Lung (tissue), 12 donors: ENCODE results near the gene GTF2IRD1. TPM values are rescaled to one million over a fixed set of nuclear protein-coding genes. Genes with fewer than 3 reads are reported as not detected.
"Not testable (repeated sequence)": the region's sequence is repeated elsewhere in the genome, so short reads cannot be mapped to it uniquely, and the experiment has no call there.

Source experiments
- ATAC-seq: fragments of 200-7000 bp; cut with Tn5 transposase; one replicate; pipeline ENCODE4 v1.9.1; 2020; ENCODE audit warnings: moderate number of reproducible peaks; ENCODE audit not compliant: insufficient read depth, low FRiP score
- DNase-seq, 3 donors: peaks; one replicate each; pipeline ENCODE4 v3.0.0-alpha.2; 2013 to 2017
- H3K27ac ChIP-seq, 2 donors: one replicate each; pipeline ENCODE4 v1.5.1; 2013; ENCODE audit warnings: mild to moderate bottlenecking in 2 of 2, moderate library complexity in 2 of 2, control low read depth in 1 of 2, inconsistent platforms in 1 of 2, low read depth in 1 of 2, low read length in 1 of 2
- H3K27me3 ChIP-seq, 3 donors: one replicate each; pipeline ENCODE4 v1.5.1; 2013; ENCODE audit warnings: low read length in 2 of 3; ENCODE audit not compliant: control insufficient read depth in 3 of 3, insufficient read depth in 3 of 3
- H3K36me3 ChIP-seq, 4 donors: one replicate each; pipeline ENCODE4 v1.5.1; 2013; ENCODE audit warnings: low read length in 4 of 4, mild to moderate bottlenecking in 1 of 4, moderate library complexity in 1 of 4; ENCODE audit not compliant: control insufficient read depth in 4 of 4, insufficient read depth in 4 of 4
- H3K4me1 ChIP-seq, 5 donors: one replicate each; pipeline ENCODE4 v1.5.1; 2013; ENCODE audit warnings: low read length in 5 of 5, mild to moderate bottlenecking in 2 of 5, moderate library complexity in 1 of 5; ENCODE audit not compliant: control insufficient read depth in 5 of 5, insufficient read depth in 5 of 5
- H3K4me3 ChIP-seq: one replicate; pipeline ENCODE4 v1.5.1; 2013; ENCODE audit warnings: mild to moderate bottlenecking, control low read depth, moderate library complexity
- H3K9ac ChIP-seq, 2 donors: one replicate each; pipeline ENCODE4 v1.5.1; 2013; ENCODE audit warnings: low read length in 2 of 2, control low read depth in 1 of 2; ENCODE audit not compliant: insufficient read depth in 1 of 2
- H3K9me3 ChIP-seq, 4 donors: one replicate each; pipeline ENCODE4 v1.5.1; 2013; ENCODE audit warnings: low read length in 3 of 4, mild to moderate bottlenecking in 1 of 4, moderate library complexity in 1 of 4; ENCODE audit not compliant: control insufficient read depth in 4 of 4, insufficient read depth in 3 of 4
- CTCF ChIP-seq: IDR thresholded peaks from 2 replicates; pipeline ENCODE4 v1.5.1; 2012; ENCODE audit warnings: mild to moderate bottlenecking; ENCODE audit errors: control extremely low read depth, extremely low read depth
- whole genome bisulfite sequencing, 2 donors: extraction: QIAGEN DNeasy Blood & Tissue Kit; methylation state at CpG; one replicate each; pipeline ENCODE4 v1.1.7; 2013; 5-methylcytosine and 5-hydroxymethylcytosine counted together
- polyA plus RNA-seq, 2 donors: library from polyadenylated mRNA; stranded (reverse); fragments of 200-250 nt; gene quantifications; one replicate each; pipeline ENCODE4 v1.2.1, GENCODE V29; 2013
- total RNA-seq, 2 donors: library from RNA; depleted of rRNA in 1 of 2; stranded (reverse); fragments of >200 nt in 1 of 2; gene quantifications; one replicate each; pipeline ENCODE4 v1.2.1, GENCODE V29; 2014 to 2021
- donor health status: control.
- donor health status: control.
- donor health status: Bipolar disorder and iron deficiency.
- donor health status: healthy.
- donor health status: DM: yes; HTN: yes; CAD: no.

The GTF2IRD1 gene
- total and polyA plus RNA-seq, 4 donors, result 9.3 to 24.1 (median 17.2) TPM

DNA sequence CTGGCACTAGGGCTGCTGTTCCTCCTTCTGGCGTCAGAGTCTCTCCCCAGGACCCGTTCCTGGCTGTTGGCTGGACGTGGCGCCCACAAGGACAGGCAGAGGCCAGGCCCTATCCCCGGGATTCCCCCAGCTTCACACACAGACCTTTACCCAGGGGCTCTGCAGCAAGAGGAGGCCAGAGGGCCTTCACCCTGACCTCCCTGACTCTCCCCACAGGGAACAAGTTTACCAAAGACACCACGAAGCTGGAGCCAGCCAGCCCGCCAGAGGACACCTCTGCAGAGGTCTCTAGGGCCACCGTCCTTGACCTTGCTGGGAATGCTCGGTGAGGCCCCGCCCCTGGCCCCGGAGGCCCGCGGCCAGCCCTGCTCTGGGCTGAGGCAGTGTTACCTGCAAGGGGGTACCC lies 82.2 kb downstream of the GTF2IRD1 start:
- Histone ChIP-seq H3K36me3 (peaks cover 0 to 24% (median 12%) of the 10 kb centered on the region in 4 donors), H3K4me3 (no peak overlapping the region), H3K9me3 (no peaks in the 10 kb centered on the region), H3K27ac (peak overlapping the region in 1 of 2 donors; percentile 55), H3K9ac (no peak overlapping the region), H3K27me3 (no peaks in the 10 kb centered on the region), H3K4me1 (no peaks in the 10 kb centered on the region)
- no peak for DNase-seq
- no peak for TF ChIP-seq CTCF
- 86 to 88% methylated on average over 13 of the region's 13 CpGs for WGBS, 2 donors
- ATAC-seq, result no peak

DNA sequence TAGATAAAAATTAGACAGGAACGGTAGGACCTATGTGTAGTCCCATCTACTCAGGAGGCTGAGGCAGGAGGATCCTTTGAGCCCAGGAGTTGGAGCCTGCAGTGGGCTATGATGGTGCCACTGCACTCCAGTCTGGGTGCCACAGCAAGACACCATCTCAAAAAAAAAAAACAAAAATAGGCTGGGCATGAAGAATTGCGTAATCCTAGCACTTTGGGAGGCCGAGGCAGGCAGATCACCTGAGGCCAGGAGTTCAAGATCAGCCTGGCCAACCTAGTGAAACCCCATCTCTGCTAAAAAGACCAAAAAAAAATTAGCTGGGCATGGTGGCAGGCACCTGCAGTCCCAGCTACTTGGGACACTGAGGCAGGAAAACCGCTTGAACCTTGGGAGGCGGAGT lies 88.2 kb downstream of the GTF2IRD1 start:
- peaks cover 0 to 23% (median 13%) of the 10 kb centered on the region in 4 donors for H3K36me3 ChIP-seq
- ATAC-seq, H3K4me3 ChIP-seq, H3K27ac ChIP-seq, H3K9me3 ChIP-seq, H3K4me1 ChIP-seq, DNase-seq, H3K27me3 ChIP-seq, H3K9ac ChIP-seq: not testable (repeated sequence)
- 86 to 93% methylated on average over 5 of the region's 5 CpGs for WGBS, 2 donors

- H3K4me1 ChIP-seq, result peaks cover 0 to 7% (median 2%) of the 10 kb centered on the region in 5 donors
- 84 to 87% methylated on average over 9 of the region's 9 CpGs for WGBS, 2 donors
- no peaks in the 10 kb centered on the region for H3K27me3 ChIP-seq
- no peak overlapping the region for H3K9ac ChIP-seq
- no peak overlapping the region for H3K4me3 ChIP-seq
- no peak for TF ChIP-seq CTCF
- peaks cover 0 to 23% (median 14%) of the 10 kb centered on the region in 4 donors for H3K36me3 ChIP-seq
- DNase-seq (peak; percentile 84 to 88 (median 87)), ATAC-seq (no peak)
- H3K27ac ChIP-seq, result no peak overlapping the region
- H3K9me3 ChIP-seq, result peaks cover 0 to 7% (median 2%) of the 10 kb centered on the region in 4 donors
Measured at GRCh38 chr7:74542558-74543117, 88.9 kb downstream of the GTF2IRD1 start.

GRCh38 chr7:74544706-74545469 lies 91.2 kb downstream of the GTF2IRD1 start:
- Histone ChIP-seq H3K9me3 (peaks cover 0 to 7% (median 2%) of the 10 kb centered on the region in 4 donors), H3K27ac (no peak overlapping the region), H3K36me3 (peaks cover 0 to 22% (median 13%) of the 10 kb centered on the region in 4 donors), H3K27me3 (no peaks in the 10 kb centered on the region), H3K9ac (no peak overlapping the region), H3K4me3 (no peak overlapping the region), H3K4me1 (peaks cover 0 to 7% (median 2%) of the 10 kb centered on the region in 5 donors)
- 87 to 90% methylated on average over 12 of the region's 12 CpGs for WGBS, 2 donors
- ATAC-seq (no peak), DNase-seq (peak in 2 of 3 donors; percentile 14 to 25)
- TF ChIP-seq CTCF, result no peak
